Measurements from ENCODE around the gene DBF4. TPM values are rescaled to one million over a fixed set of nuclear protein-coding genes. Genes with fewer than 3 reads are reported as not detected.

Gene DBF4
- total and polyA plus RNA-seq, 2 of the 4 experiments (the other 2 are of a cell fraction), result 6.4 to 7.2 TPM

DNA sequence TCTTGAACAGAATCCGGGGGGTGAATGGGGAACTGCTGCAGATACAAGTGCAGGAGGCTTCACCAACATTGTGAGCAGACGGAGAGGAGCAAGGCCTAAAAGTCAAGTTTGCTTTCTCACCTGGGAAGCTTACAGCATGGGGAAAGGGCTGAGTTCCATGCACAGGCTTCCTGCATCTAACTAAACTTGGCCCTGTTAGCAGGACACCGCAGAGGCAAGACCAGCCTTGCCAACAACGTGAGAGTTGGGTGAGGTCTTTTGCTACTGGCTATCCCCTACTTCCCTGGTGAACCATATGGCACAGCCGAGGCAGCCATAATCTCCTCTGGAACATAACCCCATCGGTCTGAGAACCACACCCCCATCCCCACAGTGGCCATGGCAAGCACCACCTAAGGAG is 43.6 kb downstream of the DBF4 start:
- Histone ChIP-seq H3K4me1 (ENCODE audit: control insufficient read depth, insufficient read depth, low read length) (no peaks in the 10 kb centered on the region), H3K27ac (ENCODE audit: insufficient read depth, low read length) (no peak overlapping the region), H4K91ac (ENCODE audit: insufficient read depth, low read depth, low read length) (no peak overlapping the region), H3K56ac (ENCODE audit: extremely low read depth, insufficient read depth, low read length) (no peak overlapping the region), H3K9me3 (ENCODE audit: control insufficient read depth, insufficient read depth, low read length) (no peaks in the 10 kb centered on the region), H3K23ac (ENCODE audit: low read depth, low read length) (no peak overlapping the region), H3K79me1 (ENCODE audit: low read depth in 1 of 2, low read length in 2 of 2) (no peaks in the 10 kb centered on the region), H2BK20ac (ENCODE audit: low read depth, low read length) (no peak overlapping the region), H3K27me3 (ENCODE audit: control insufficient read depth, insufficient read depth, low read length) (no peaks in the 10 kb centered on the region; the same call in 1 of the 2 replicates), H2AK5ac (ENCODE audit: low read depth, low read length) (no peak overlapping the region), H3K4me2 (ENCODE audit: low read depth, low read length) (no peak overlapping the region), H3K36me3 (ENCODE audit: control insufficient read depth, insufficient read depth, low read length) (no peaks in the 10 kb centered on the region), H2BK15ac (ENCODE audit: low read depth, low read length) (no peak overlapping the region), H3K14ac (replicated peaks; ENCODE audit: low read depth, low read length) (no peak overlapping the region), H2AK9ac (replicated peaks; ENCODE audit: low read depth, low read length, poor library complexity) (no peak overlapping the region), H2BK120ac (ENCODE audit: low read depth, low read length) (no peak overlapping the region), H3K4me3 (ENCODE audit: insufficient read depth, low read depth, low read length) (no peak overlapping the region), H2BK5ac (ENCODE audit: low read depth, low read length, poor library complexity, severe bottlenecking) (no peak overlapping the region), H4K20me1 (ENCODE audit: insufficient read depth, low read length) (no peaks in the 10 kb centered on the region), H2AFZ (replicated peaks; ENCODE audit: low read length, poor library complexity) (no peak overlapping the region), H4K5ac (ENCODE audit: low read depth, low read length) (no peak overlapping the region), H3K18ac (ENCODE audit: low read depth, low read length) (no peak overlapping the region), H3K9me1 (ENCODE audit: insufficient read depth, low read length) (no peaks in the 10 kb centered on the region; the same call in 1 of the 2 replicates), H4K8ac (ENCODE audit: low read depth in 2 of 2, low read length in 2 of 2) (no peak overlapping the region), H3K4ac (ENCODE audit: low read depth, low read length) (no peak overlapping the region), H3K9ac (ENCODE audit: low read depth, low read length) (no peak overlapping the region)
- no peak for TF ChIP-seq RCOR1 (IDR thresholded peaks at IDR 0.05; ENCODE audit: insufficient replicate concordance, low read length)
- no peak for TF ChIP-seq FOS (IDR thresholded peaks at IDR 0.05; ENCODE audit: low read depth, low read length)
- no peak for TF ChIP-seq MAFK (IDR thresholded peaks at IDR 0.05; ENCODE audit: low read depth, low read length)
- TF ChIP-seq MXI1 (IDR thresholded peaks at IDR 0.05; ENCODE audit: borderline replicate concordance, low read depth, low read length), result no peak
- TF ChIP-seq SMC3 (IDR thresholded peaks at IDR 0.05; ENCODE audit: low read depth, low read length), result no peak
- TF ChIP-seq POLR2A (IDR thresholded peaks at IDR 0.05; ENCODE audit: low read depth, low read length), result no peak
- WGBS, 2 experiments (ENCODE audit: extremely low coverage in 2 of 2, insufficient read length in 1 of 2), result 60% methylated on average over 1 of the region's 6 CpGs; no CpG with 5 or more reads in 1 of the 2 experiments
- in situ Hi-C loops (cut with MboI; ENCODE audit: low sequenced_read_pairs) (no loop called here), dilution Hi-C loops (cut with HindIII; ENCODE audit: low sequenced_read_pairs, unreplicated experiment) (no loop called here), intact Hi-C loops (cut with micrococcal nuclease) (no loop called here)
- no TSS peak for BruUV-seq (replicated peaks)
- ChIA-PET CTCF (no interaction called here), POLR2A (ENCODE audit: unreplicated experiment) (no interaction called here)
- ATAC-seq (ENCODE audit: low read depth) (no peak), DNase-seq (no peak)

All from IMR-90 (cell line).